HepG2 (cell line): ENCODE measurements around the gene SLC17A9. TPM values are rescaled to one million over a fixed set of nuclear protein-coding genes. Genes with fewer than 3 reads are reported as not detected.
A peak's percentile ranks its signal among the peaks of the same experiment; 100 is the strongest.

ENCODE experiments used
- CEBPZ ChIP-seq: IDR thresholded peaks from 2 replicates; pipeline ENCODE4 v1.6.1; 2012; ENCODE audit warnings: low read length, improper control_type of control experiment
- DRAP1 ChIP-seq: IDR thresholded peaks from 2 replicates; pipeline ENCODE4 v1.6.1; 2016; ENCODE audit warnings: missing genetic modification reagents, missing compliant biosample characterization
- ESRRA ChIP-seq: sonication (generic); formaldehyde crosslinking; IDR thresholded peaks from 2 replicates; pipeline ENCODE4 v1.5.1; 2020; ENCODE audit warnings: mild to moderate bottlenecking, low read depth, missing genetic modification reagents
- ETV5 ChIP-seq: IDR thresholded peaks from 2 replicates; pipeline ENCODE4 v1.6.1; 2018; ENCODE audit warnings: missing biosample characterization, missing genetic modification reagents, inconsistent platforms, borderline replicate concordance
- KLF11 ChIP-seq: IDR thresholded peaks from 2 replicates; pipeline ENCODE4 v1.6.1; 2016; ENCODE audit warnings: missing compliant biosample characterization
- NCOA2 ChIP-seq: sonication (generic); formaldehyde crosslinking; IDR thresholded peaks from 2 replicates; pipeline ENCODE4 v1.8.0; 2022; ENCODE audit warnings: inconsistent platforms
- RARG ChIP-seq: sonication (generic); formaldehyde crosslinking; IDR thresholded peaks from 2 replicates; pipeline ENCODE4 v1.4.0; 2020; ENCODE audit warnings: low read depth, mild to moderate bottlenecking, missing genetic modification reagents
- RFX1 ChIP-seq: fragments of 450-650 bp; IDR thresholded peaks from 2 replicates; pipeline ENCODE4 v1.6.1; 2017
- RXRA ChIP-seq: sonication (generic); formaldehyde crosslinking; IDR thresholded peaks from 2 replicates; pipeline ENCODE4 v1.5.1; 2020; ENCODE audit warnings: missing genetic modification reagents
- SP140L ChIP-seq: sonication (generic); formaldehyde crosslinking; IDR thresholded peaks from 2 replicates; pipeline ENCODE4 v1.4.0; 2020; ENCODE audit warnings: missing genetic modification reagents, borderline replicate concordance
- SP4 ChIP-seq: sonication (generic); formaldehyde crosslinking; IDR thresholded peaks from 2 replicates; pipeline ENCODE4 v1.8.1; 2023; ENCODE audit warnings: mild to moderate bottlenecking, missing genetic modification reagents
- ZBTB25 ChIP-seq: IDR thresholded peaks from 2 replicates; pipeline ENCODE4 v1.6.1; 2018; ENCODE audit warnings: missing genetic modification reagents
- ZBTB43 ChIP-seq: sonication (generic); formaldehyde crosslinking; conservative IDR thresholded peaks from 2 replicates; pipeline ENCODE4 v1.4.0; 2020; ENCODE audit warnings: missing genetic modification reagents
- ZNF275 ChIP-seq: sonication (generic); formaldehyde crosslinking; IDR thresholded peaks from 2 replicates; pipeline ENCODE4 v1.8.0; 2022; ENCODE audit warnings: missing genetic modification reagents, mild to moderate bottlenecking, inconsistent platforms, borderline replicate concordance
- ZNF317 ChIP-seq: sonication (generic); formaldehyde crosslinking; IDR thresholded peaks from 2 replicates; pipeline ENCODE4 v1.5.0; 2020; ENCODE audit warnings: mild to moderate bottlenecking, missing genetic modification reagents
- ZNF687 ChIP-seq: sonication (generic); formaldehyde crosslinking; IDR thresholded peaks from 2 replicates; pipeline ENCODE4 v1.5.1; 2020; ENCODE audit warnings: mild to moderate bottlenecking, missing genetic modification reagents, moderate library complexity
- ZNF75D ChIP-seq: sonication (generic); formaldehyde crosslinking; IDR thresholded peaks from 2 replicates; pipeline ENCODE4 v1.8.1; 2023; ENCODE audit warnings: missing genetic modification reagents, mild to moderate bottlenecking, borderline replicate concordance
- polyA plus RNA-seq, 8 experiments: library from polyadenylated mRNA; depleted of rRNA in 3 of 8; stranded (reverse) in 7 of 8; unstranded in 1 of 8; fragments of >200 nt; fragmentation: Illumina TruSeq in 4 of 8; extraction: Trizol in 4 of 8; gene quantifications; 2 replicates each; pipeline versions ENCODE4 v1.2.1 to v1.2.3, GENCODE V29; 2011 to 2016; ENCODE audit warnings: low read depth in 4 of 8, missing spikeins in 1 of 8, mixed read lengths in 1 of 8; ENCODE audit not compliant: insufficient read depth in 1 of 8
- total RNA-seq, 5 experiments: library from RNA; depleted of rRNA; stranded (reverse); fragments of >200 nt; fragmentation: Illumina TruSeq; extraction: Trizol; gene quantifications; 2 replicates each; pipeline ENCODE4 v1.2.3, GENCODE V29; 2016; ENCODE audit warnings: low read depth in 1 of 5

Gene SLC17A9
- total and polyA plus RNA-seq, 2 of the 13 experiments (the other 11 are each of a cell fraction or from before 2014, with no cell fraction given): 110 to 191 TPM

- TF ChIP-seq RXRA (CRISPR knock-in tag) (peak; percentile 92), RFX1 (no peak; the same call in 1 of the 2 replicates), ZBTB25 (CRISPR knock-in tag) (peak; percentile 98), SP4 (CRISPR knock-in tag) (peak; percentile 86), ETV5 (CRISPR knock-in tag) (peak; percentile 68; the same call in 1 of the 2 replicates), CEBPZ (no peak), ZNF75D (CRISPR knock-in tag) (no peak), ZNF317 (CRISPR knock-in tag) (peak; percentile 52; the same call in 1 of the 2 replicates), ESRRA (CRISPR knock-in tag) (peak; percentile 76), KLF11 (CRISPR knock-in tag) (peak; percentile 91), SP140L (CRISPR knock-in tag) (peak; percentile 84; the same call in 1 of the 2 replicates), ZNF275 (peak; percentile 89), NCOA2 (CRISPR knock-in tag) (peak; percentile 96), DRAP1 (CRISPR knock-in tag) (peak; percentile 91), RARG (CRISPR knock-in tag) (no peak), ZBTB43 (CRISPR knock-in tag) (peak; percentile 99), ZNF687 (CRISPR knock-in tag) (peak; percentile 94)
Measured at GRCh38 chr20:62955519-62956386, 3.2 kb downstream of the SLC17A9 start (continued).
